Measurements from ENCODE around the gene KIAA0825. TPM values are rescaled to one million over a fixed set of nuclear protein-coding genes. Genes with fewer than 3 reads are reported as not detected.

KIAA0825 gene
- total and polyA plus RNA-seq, 2 donors (not counting 1 experiment from before 2014, with no cell fraction given), result 1.7 to 3.6 TPM

Other genes with a start within 250 kb of the KIAA0825 start
- gene SLF1, start 65 bp upstream of the KIAA0825 start, total RNA-seq, result 4.5 and 5.4 TPM in 2 replicates
- gene SLF1, start 65 bp upstream of the KIAA0825 start, polyA plus RNA-seq, result 3.1 and 4.6 TPM in 2 replicates

Measured in fibroblast of lung (primary cell).